Peyer's patch (tissue), 4 donors: ENCODE measurements around the gene YJEFN3.

ENCODE experiments used
- CTCF ChIP-seq, 6 experiments: fragments of 450-650 bp in 4 of 6; fragments of 200-600 bp in 2 of 6; sonication (generic) in 1 of 6; IDR thresholded peaks; one replicate each; pipeline ENCODE4 v1.5.1; 2017 to 2019; ENCODE audit warnings: antibody characterized with exemption in 6 of 6, mild to moderate bottlenecking in 3 of 6, moderate library complexity in 1 of 6
- POLR2A ChIP-seq, 2 donors: fragments of 450-650 bp; IDR thresholded peaks; one replicate each; pipeline ENCODE4 v1.5.1; 2017; ENCODE audit warnings: antibody characterized with exemption in 2 of 2, mild to moderate bottlenecking in 2 of 2, moderate library complexity in 2 of 2

DNA sequence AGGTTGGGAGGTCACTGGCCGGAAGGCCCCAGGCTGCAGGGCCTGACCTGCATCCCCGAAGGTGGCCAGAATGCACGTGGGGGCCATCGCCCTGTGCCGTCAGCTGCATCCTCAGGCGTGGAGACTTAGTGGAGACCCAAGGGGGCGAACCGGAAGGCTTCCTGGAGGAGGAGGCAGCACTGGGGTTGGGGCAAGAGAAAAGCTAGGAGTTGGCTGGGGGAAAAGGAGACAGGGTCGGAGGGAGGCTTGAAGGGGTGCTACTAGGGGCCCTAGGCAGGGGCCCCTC, 1.4 kb upstream of the YJEFN3 start:
- TF ChIP-seq CTCF (IDR thresholded peaks at IDR 0.05) (no peak), POLR2A (IDR thresholded peaks at IDR 0.05) (no peak)
